Ascending aorta (tissue), 2 donors: ENCODE measurements around the gene RCAN3. TPM values are rescaled to one million over a fixed set of nuclear protein-coding genes. Genes with fewer than 3 reads are reported as not detected.
"Not testable (repeated sequence)": the region's sequence is repeated elsewhere in the genome, so short reads cannot be mapped to it uniquely, and the experiment has no call there.

ENCODE experiments used
- DNase-seq, 2 donors: peaks; one replicate each; pipeline ENCODE4 v3.0.0-alpha.2; 2019; ENCODE audit warnings: low spot score in 2 of 2
- H3K27ac ChIP-seq, 2 donors: fragments of 200-600 bp; sonication (generic); one replicate each; pipeline ENCODE4 v1.5.1; 2016 to 2017; ENCODE audit warnings: mild to moderate bottlenecking in 1 of 2
- H3K27me3 ChIP-seq: fragments of 200-600 bp; sonication (generic); one replicate; pipeline ENCODE4 v1.5.1; 2017
- H3K36me3 ChIP-seq, 2 donors: fragments of 200-600 bp; sonication (generic); one replicate each; pipeline ENCODE4 v1.5.1; 2016
- H3K4me1 ChIP-seq, 2 donors: fragments of 200-600 bp; sonication (generic); one replicate each; pipeline ENCODE4 v1.5.1; 2016 to 2017; ENCODE audit warnings: mild to moderate bottlenecking in 1 of 2
- H3K4me3 ChIP-seq, 2 donors: fragments of 200-600 bp; sonication (generic); one replicate each; pipeline ENCODE4 v1.5.1; 2016 to 2017; ENCODE audit warnings: mild to moderate bottlenecking in 1 of 2
- H3K9me3 ChIP-seq, 2 donors: fragments of 200-600 bp; sonication (generic); one replicate each; pipeline ENCODE4 v1.5.1; 2016
- intact Hi-C: fragments of 100-400 bp; cut with DNase I; formaldehyde crosslinking; loops from one replicate; pipeline ENCODE4 v1.15.1; 2023
- total RNA-seq: library from RNA; depleted of rRNA; stranded (reverse); fragments of >200 nt; gene quantifications from one replicate; pipeline ENCODE4 v1.1.0, GENCODE V29; 2016
- TF ChIP-seq, protein P1 (sequence below), 3 experiments: fragments of 200-600 bp in 2 of 3; fragments of 450-650 bp in 1 of 3; sonication (generic) in 2 of 3; IDR thresholded peaks; one replicate each; pipeline ENCODE4 v1.5.1; 2016 to 2019; ENCODE audit warnings: antibody characterized with exemption in 3 of 3, mild to moderate bottlenecking in 1 of 3, moderate library complexity in 1 of 3

RCAN3 gene
- total RNA-seq, 1 donor from 2014 or later: 2.0 TPM

DNA sequence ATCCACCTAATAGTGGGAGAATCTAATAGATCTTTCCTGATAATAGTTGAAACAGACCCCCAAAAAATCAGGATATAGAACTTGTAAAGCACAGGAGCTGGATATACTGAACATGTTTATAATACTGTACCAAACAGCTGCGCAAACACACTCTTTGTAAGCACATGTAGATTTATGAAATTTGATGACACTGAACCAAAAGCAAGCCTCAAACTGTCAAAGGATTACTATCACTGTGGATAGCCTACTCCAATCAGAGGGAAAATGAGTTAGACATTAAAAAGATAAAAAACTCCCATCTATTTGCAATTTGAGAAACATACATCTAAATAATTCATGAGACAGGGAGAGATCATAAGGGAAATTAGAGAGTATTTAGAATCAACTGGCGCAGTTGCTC lies 26.1 kb downstream of the RCAN3 start:
- H3K27me3 ChIP-seq: no peaks in the 10 kb centered on the region
- no peaks in the 10 kb centered on the region for H3K4me1 ChIP-seq
- no peak for DNase-seq
- TF ChIP-seq, protein P1, sequence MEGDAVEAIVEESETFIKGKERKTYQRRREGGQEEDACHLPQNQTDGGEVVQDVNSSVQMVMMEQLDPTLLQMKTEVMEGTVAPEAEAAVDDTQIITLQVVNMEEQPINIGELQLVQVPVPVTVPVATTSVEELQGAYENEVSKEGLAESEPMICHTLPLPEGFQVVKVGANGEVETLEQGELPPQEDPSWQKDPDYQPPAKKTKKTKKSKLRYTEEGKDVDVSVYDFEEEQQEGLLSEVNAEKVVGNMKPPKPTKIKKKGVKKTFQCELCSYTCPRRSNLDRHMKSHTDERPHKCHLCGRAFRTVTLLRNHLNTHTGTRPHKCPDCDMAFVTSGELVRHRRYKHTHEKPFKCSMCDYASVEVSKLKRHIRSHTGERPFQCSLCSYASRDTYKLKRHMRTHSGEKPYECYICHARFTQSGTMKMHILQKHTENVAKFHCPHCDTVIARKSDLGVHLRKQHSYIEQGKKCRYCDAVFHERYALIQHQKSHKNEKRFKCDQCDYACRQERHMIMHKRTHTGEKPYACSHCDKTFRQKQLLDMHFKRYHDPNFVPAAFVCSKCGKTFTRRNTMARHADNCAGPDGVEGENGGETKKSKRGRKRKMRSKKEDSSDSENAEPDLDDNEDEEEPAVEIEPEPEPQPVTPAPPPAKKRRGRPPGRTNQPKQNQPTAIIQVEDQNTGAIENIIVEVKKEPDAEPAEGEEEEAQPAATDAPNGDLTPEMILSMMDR (IDR thresholded peaks at IDR 0.05): no peak
- intact Hi-C loops: no loop called here
- no peak overlapping the region for H3K27ac ChIP-seq
- no peaks in the 10 kb centered on the region for H3K36me3 ChIP-seq
- H3K9me3 ChIP-seq: no peaks in the 10 kb centered on the region
- no peak overlapping the region for H3K4me3 ChIP-seq

DNA sequence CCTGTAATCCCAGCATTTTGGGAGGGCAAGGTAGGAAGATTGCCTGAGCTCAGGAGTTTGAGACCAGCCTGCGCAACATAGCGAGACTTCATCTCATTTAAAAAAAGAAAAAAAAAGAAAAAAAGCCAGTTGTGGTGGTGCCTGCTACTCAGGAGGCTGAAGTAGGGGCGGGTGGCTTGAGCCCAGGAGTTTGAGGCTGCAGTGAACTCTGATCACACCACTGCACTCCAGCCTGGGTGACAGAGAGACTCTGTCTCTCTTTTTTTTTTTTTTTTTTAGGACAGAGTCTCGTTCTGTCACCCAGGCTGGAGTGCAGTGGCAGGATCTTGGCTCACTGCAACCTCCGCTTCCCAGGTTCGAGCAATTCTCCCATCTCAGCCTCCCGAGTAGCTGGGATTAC lies 26.7 kb downstream of the RCAN3 start:
- H3K4me3 ChIP-seq, H3K4me1 ChIP-seq, H3K9me3 ChIP-seq, H3K27ac ChIP-seq, DNase-seq, intact Hi-C loops, H3K36me3 ChIP-seq, H3K27me3 ChIP-seq: not testable (repeated sequence)

DNA sequence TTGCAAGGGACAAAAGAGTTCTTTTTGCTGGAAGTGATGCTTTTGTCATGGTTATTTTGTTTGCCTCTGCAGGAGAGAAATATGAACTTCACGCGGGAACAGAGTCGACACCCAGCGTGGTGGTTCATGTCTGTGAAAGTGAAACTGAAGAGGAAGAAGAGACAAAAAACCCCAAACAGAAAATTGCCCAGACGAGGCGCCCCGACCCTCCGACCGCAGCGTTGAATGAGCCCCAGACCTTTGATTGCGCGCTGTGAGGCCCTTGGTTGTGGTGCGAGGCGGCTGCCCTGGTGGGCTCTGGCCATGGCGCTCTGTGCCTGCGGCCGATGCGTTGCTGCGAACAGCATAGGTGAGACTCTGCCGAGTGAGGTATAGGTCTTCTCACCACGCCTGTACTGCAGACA lies 32.4 kb downstream of the RCAN3 start:
- DNase-seq: no peak
- no peak overlapping the region for H3K4me3 ChIP-seq

DNA sequence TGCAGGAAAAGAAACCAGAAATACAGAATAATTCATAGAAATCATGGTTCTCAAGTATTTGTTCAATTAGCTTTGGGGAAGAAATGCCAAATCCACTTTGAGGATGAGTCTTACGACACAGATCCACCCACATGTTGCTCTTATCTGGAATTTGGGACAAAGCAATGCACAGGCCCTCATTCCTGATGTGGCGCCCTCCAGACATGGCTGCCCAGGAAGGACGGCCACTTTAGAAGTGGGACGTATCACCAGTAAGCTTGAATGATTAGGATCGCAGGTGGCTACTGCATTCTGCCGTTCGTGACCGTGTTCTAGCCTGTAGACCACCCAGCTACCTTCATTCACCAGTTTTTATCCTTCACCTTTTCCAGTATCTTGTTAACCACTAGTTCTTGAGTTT lies 33.1 kb downstream of the RCAN3 start:
- H3K4me1 ChIP-seq: no peaks in the 10 kb centered on the region
- H3K4me3 ChIP-seq: no peak overlapping the region
- no peaks in the 10 kb centered on the region for H3K9me3 ChIP-seq
- intact Hi-C loops: no loop called here
- H3K36me3 ChIP-seq: no peaks in the 10 kb centered on the region
- H3K27me3 ChIP-seq: no peaks in the 10 kb centered on the region
- TF ChIP-seq, protein P1 (IDR thresholded peaks at IDR 0.05): no peak
- DNase-seq: no peak
- H3K27ac ChIP-seq: no peak overlapping the region

More for the DNA sequence above, 32.4 kb downstream of the RCAN3 start:
- Histone ChIP-seq H3K4me1 (no peaks in the 10 kb centered on the region), H3K27me3 (no peaks in the 10 kb centered on the region), H3K9me3 (no peaks in the 10 kb centered on the region), H3K36me3 (no peaks in the 10 kb centered on the region), H3K27ac (no peak overlapping the region)
- TF ChIP-seq, protein P1 (IDR thresholded peaks at IDR 0.05): no peak
- intact Hi-C loops: no loop called here

DNA sequence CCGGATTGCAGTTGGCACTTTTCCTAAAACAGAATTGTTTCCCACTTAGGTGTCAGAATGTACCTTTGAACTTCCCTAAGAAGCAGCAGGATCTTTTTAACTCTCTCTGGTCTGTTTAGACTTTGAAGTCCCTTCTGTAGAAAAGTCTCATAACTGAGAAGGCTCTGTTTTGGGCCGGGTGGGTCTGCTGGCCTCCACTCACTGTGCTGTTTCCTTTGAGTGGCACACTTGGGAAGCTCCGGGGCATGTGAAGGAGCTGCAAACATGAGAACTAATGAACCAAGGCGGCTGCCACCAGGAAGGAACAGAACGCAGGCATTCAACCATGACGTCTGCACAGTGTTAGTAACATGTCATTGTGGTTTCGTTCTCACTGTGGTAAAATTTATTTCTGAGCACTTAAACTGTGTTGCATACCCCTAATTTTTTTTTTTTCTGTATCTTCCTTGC lies 33.8 kb downstream of the RCAN3 start:
- H3K4me1 ChIP-seq: no peaks in the 10 kb centered on the region
- DNase-seq: peak; percentile 19 to 67

DNA sequence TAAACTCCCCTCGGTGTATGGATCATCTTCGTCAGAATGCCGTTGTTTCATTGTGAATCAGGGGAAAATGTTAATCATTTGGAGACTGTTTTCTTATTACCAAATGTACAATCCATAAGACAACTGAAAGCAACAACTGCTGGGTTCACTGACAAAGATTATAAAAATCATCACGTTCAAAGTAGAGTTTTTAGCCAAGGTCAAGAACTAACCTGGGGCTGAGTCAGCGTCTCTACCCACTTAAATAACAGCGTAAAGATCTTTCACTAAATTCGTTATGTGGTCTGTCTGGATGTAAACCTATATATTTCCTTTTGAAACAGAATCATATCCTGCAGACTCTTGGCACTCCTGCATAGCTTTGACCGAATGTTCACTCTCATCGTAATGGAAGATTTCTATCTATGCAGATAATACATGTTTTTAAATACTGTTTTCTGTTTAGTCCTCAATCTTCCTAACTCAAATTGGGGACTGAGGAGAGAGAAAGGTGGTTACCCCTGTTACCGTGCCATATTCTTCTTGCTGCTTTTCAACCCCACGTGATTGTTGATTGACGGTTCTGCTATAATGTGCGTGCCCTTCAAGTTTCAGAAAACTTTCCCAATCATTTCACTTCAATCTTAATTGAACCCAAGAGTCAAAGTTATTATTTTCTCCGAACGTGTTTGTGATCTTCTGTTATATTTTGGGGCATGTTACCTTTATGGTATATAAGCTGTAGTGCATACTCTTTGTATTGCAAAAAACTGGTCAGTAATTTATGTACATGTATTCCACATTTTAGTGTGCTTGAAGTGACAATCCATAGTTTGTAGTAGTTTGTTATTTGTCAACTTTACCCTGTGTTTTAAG lies 37.6 kb downstream of the RCAN3 start:
- DNase-seq: no peak
- Histone ChIP-seq H3K4me3 (no peak overlapping the region), H3K27ac (no peak overlapping the region), H3K27me3 (no peaks in the 10 kb centered on the region), H3K9me3 (no peaks in the 10 kb centered on the region), H3K36me3 (no peaks in the 10 kb centered on the region), H3K4me1 (no peaks in the 10 kb centered on the region)
- TF ChIP-seq, protein P1 (IDR thresholded peaks at IDR 0.05): no peak
- intact Hi-C loops: no loop called here

More for the DNA sequence above, 33.8 kb downstream of the RCAN3 start:
- H3K9me3 ChIP-seq: no peaks in the 10 kb centered on the region
- TF ChIP-seq, protein P1 (IDR thresholded peaks at IDR 0.05): no peak
- no peaks in the 10 kb centered on the region for H3K27me3 ChIP-seq
- no peaks in the 10 kb centered on the region for H3K36me3 ChIP-seq
- no peak overlapping the region for H3K27ac ChIP-seq
- H3K4me3 ChIP-seq: no peak overlapping the region
- intact Hi-C loops: no loop called here
